ENCODE results near the gene PSAP. TPM values are rescaled to one million over a fixed set of nuclear protein-coding genes. Genes with fewer than 3 reads are reported as not detected.
A peak's percentile ranks its signal among the peaks of the same experiment; 100 is the strongest.

Gene PSAP
- total RNA-seq, 1 donor from 2014 or later: 614 TPM

- DNase-seq (ENCODE audit: low read depth): no peak
- H3K4me3 ChIP-seq (ENCODE audit: low read depth, low read length): no peak overlapping the region
- TF ChIP-seq CTCF (conservative IDR thresholded peaks at IDR 0.05; ENCODE audit: low read depth, low read length): no peak
These were observed 34.0 kb downstream of the PSAP start for GRCh38 chr10:71816936-71817618.

GRCh38 chr10:71816421-71816851, 34.6 kb downstream of the PSAP start:
- no peak for TF ChIP-seq CTCF (conservative IDR thresholded peaks at IDR 0.05; ENCODE audit: low read depth, low read length)
- H3K4me3 ChIP-seq (ENCODE audit: low read depth, low read length): no peak overlapping the region
- no peak for DNase-seq (ENCODE audit: low read depth)

DNA sequence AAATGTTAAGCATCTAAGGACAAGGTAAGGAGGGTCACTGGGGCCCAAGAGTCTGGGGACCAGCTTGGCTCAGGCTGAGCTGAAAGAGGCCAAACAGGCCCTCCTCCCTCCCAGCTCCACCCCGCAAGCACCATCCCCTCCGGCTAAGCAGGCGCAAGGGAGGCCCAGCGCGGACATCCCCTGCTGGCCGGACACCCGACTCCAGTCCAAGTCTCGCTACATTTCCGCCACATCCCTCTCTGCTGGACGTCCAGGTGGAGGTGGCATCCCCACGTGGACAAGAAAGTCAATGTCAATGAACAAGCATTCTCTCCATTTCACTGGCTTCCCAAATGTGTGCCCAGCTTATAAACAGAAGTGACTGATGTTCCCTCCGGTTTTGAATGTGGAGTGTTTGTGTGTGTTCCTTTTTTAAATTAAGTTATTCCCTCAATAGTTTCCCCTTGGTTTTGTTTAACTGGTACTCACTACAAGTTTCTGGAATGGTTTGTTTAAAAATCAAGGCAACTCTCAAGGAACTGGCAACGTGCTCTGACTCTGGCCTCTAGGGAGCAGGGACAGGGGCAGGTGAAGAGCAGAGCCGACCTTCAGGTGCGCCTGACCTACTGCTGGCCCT, 35.4 kb downstream of the PSAP start:
- DNase-seq (ENCODE audit: low read depth): no peak
- TF ChIP-seq CTCF (conservative IDR thresholded peaks at IDR 0.05; ENCODE audit: low read depth, low read length): no peak
- no peak overlapping the region for H3K4me3 ChIP-seq (ENCODE audit: low read depth, low read length)

GRCh38 chr10:71814922-71815411, 36.1 kb downstream of the PSAP start:
- no peak overlapping the region for H3K4me3 ChIP-seq (ENCODE audit: low read depth, low read length)
- TF ChIP-seq CTCF (conservative IDR thresholded peaks at IDR 0.05; ENCODE audit: low read depth, low read length): no peak
- no peak for DNase-seq (ENCODE audit: low read depth)

DNA sequence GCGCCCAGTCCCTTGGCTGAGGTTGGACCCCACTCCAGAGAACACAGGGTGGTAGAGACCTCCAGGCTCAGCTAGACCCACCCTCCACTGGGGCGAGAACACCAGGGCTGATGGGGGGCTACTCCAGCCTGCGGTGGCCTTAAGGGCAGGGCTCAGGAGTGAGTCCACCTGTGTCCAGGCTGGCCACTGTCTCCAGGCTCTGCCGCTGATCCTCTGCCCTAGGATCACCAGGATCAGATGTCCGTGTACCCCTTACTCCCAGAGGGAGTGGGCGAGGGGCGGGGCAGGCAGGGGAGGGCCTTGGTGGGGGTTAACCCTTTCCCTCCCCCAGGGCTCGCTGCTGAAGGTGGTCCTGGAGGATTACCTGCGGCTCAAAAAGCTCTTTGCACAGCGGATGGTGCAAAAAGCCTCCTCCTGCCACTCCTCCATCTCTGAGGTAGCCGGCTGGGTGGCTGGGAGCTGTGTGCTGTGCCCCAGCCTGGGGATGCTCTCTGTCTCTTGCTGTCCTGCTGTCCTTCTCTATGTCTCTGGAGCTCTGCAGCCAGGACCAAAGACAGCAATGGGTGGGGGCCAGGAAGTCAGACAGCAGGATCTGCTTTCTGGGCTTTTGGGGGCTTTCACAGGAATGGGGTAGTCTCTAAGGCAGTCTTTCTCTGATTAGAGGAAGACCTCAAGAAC, 38.0 kb downstream of the PSAP start:
- no peak for DNase-seq (ENCODE audit: low read depth)
- no peak overlapping the region for H3K4me3 ChIP-seq (ENCODE audit: low read depth, low read length)
- TF ChIP-seq CTCF (conservative IDR thresholded peaks at IDR 0.05; ENCODE audit: low read depth, low read length): no peak

- peak; percentile 87 for TF ChIP-seq CTCF (conservative IDR thresholded peaks at IDR 0.05; ENCODE audit: low read depth, low read length)
- no peak overlapping the region for H3K4me3 ChIP-seq (ENCODE audit: low read depth, low read length)
- no peak for DNase-seq (ENCODE audit: low read depth)
These were observed 38.8 kb downstream of the PSAP start for GRCh38 chr10:71812016-71812912.
